ENCODE data around the gene TRA2A.

TRA2A gene

DNA sequence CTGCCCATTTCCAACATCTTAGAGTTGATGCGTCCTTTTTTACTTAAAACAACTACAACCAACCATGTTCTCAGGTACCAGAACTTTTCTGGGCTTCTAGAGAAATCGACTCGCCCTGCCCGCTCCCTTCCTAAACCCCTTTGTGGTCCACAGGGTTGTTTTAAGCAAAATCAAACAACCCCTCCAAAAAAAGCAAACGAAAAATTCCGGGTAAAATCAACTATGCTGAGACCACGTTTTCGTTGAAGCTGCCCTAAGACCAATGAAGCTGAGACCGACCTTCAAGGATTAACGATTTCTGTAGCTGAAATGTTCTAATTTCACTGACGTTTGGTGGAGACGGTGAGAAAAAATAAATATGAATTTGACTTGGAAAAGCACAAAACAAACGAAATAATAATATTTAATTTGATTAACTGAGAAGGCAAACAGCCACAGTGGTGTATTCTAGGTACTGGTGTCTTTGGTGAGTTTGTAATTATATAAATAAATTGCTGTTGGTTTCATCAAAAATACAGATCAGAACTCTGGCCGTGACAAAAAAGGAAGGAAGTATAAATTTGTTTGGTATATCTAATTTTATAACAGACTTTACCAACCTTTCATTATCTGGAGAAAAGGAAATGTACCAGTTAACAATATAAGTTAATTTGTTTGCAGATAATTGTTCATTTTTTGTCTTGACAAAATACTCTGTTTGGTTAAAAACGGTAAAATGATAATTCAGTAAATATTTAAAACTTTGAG lies 56.8 kb downstream of the TRA2A start:
- H3K4me3 ChIP-seq (ENCODE audit: low read depth, low read length): peak overlapping the region; percentile 62
- TF ChIP-seq, protein P1, sequence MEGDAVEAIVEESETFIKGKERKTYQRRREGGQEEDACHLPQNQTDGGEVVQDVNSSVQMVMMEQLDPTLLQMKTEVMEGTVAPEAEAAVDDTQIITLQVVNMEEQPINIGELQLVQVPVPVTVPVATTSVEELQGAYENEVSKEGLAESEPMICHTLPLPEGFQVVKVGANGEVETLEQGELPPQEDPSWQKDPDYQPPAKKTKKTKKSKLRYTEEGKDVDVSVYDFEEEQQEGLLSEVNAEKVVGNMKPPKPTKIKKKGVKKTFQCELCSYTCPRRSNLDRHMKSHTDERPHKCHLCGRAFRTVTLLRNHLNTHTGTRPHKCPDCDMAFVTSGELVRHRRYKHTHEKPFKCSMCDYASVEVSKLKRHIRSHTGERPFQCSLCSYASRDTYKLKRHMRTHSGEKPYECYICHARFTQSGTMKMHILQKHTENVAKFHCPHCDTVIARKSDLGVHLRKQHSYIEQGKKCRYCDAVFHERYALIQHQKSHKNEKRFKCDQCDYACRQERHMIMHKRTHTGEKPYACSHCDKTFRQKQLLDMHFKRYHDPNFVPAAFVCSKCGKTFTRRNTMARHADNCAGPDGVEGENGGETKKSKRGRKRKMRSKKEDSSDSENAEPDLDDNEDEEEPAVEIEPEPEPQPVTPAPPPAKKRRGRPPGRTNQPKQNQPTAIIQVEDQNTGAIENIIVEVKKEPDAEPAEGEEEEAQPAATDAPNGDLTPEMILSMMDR (IDR thresholded peaks at IDR 0.05; ENCODE audit: low read depth, low read length): no peak
- DNase-seq (ENCODE audit: low read depth, low spot score): peak; percentile 59
- in situ Hi-C loops (cut with HindIII; ENCODE audit: low sequenced_read_pairs): no loop called here

DNA sequence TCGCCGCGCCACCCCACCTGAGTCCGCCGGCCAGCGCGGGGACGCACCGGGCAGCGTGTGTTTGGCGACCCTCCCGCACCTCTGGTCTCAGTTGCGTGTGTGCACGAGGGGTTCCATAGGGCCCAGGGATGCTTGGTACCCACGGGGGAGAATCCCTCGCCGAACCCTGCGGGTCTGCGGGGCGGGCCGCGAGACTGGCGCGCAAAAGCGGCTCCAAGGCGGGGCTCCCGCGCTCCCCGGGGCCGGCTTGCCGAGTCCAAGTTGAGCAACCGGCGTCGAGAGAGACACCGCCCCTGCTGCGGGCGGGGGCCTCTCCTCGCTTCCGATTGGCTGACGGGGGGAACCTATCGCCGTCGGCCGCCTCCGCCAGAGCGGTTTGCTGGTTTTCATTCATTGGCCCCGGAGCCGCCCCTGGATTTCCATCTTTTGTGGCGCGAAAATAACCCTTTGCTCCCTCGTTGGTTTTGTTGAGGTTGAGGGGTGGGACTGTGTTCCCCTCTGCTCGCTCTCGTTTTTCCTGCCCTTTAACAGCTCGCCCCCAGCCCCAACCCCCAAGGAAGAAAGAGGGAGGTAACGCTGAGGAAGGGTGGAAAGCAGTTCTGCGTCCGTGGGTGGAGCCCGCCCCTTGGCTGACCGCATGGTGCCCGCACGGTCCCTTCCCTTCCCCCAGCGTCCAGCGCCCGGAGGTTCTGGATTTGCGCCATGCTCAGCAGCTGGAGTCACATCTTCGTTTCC lies 57.5 kb downstream of the TRA2A start:
- peak; percentile 98 for DNase-seq (ENCODE audit: low read depth, low spot score)
- TF ChIP-seq, protein P1 (IDR thresholded peaks at IDR 0.05; ENCODE audit: low read depth, low read length): no peak
- in situ Hi-C loops (cut with HindIII; ENCODE audit: low sequenced_read_pairs): no loop called here
- H3K4me3 ChIP-seq (ENCODE audit: low read depth, low read length): peak overlapping the region; percentile 62

DNA sequence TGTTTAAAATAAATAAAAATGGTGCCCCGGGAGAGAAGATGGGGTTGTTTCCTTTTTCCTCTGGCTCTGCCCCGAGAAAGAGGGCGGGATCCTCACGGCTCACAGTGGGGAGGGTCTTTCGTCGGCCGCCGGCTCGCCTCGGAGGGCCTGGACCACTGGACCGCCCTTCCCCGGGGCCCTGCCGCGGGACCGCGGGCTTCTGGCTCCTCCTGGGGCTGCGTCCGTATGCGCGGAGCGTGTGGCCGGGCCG lies 58.0 kb downstream of the TRA2A start:
- peak overlapping the region; percentile 62 for H3K4me3 ChIP-seq (ENCODE audit: low read depth, low read length)
- in situ Hi-C loops (cut with HindIII; ENCODE audit: low sequenced_read_pairs): no loop called here
- TF ChIP-seq, protein P1 (IDR thresholded peaks at IDR 0.05; ENCODE audit: low read depth, low read length): no peak
- DNase-seq (ENCODE audit: low read depth, low spot score): no peak

DNA sequence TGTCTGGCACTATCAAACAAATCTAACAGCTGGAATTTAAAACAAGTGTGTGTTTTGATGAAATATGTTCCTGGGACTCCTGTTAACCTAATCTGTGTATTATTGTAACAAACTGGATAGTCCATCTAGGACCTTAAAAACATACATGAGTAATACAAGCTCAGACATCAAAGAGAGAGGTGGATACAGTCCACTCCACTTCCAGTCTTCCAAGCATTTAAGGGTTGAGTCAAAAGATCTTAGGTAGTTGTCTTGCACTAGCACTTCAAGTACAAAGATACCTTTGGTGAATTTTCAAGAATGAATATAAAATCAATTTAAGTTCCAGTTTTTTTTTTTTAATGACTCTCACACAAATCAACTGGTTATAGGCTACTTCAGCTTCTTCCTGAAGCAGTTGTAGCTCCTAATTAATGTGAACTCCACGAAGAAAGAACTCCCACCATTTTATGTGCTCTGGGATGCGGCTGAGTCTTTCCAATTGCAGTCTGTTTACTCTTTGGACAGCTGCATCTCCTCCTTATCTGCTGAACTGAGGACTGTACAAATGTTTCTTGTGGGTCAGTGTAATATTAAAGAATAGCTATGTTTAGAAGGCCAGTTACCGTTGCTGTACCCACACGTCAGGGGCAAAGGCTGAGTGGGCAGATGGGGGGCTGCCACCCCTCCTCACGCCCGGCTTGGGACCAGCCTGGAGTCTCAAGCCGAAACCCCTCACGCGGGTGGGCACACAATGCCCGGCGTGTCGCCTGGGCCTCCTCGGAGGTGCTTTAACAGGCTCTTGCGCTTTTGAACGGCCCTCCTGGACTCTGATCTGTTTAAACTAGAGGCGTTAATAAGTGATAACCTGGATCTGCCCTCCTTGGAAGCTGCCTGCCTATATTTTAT lies 58.6 kb downstream of the TRA2A start:
- TF ChIP-seq, protein P1 (IDR thresholded peaks at IDR 0.05; ENCODE audit: low read depth, low read length): no peak
- DNase-seq (ENCODE audit: low read depth, low spot score): peak; percentile 19
- H3K4me3 ChIP-seq (ENCODE audit: low read depth, low read length): peak overlapping the region; percentile 62
- in situ Hi-C loops (cut with HindIII; ENCODE audit: low sequenced_read_pairs): no loop called here

DNA sequence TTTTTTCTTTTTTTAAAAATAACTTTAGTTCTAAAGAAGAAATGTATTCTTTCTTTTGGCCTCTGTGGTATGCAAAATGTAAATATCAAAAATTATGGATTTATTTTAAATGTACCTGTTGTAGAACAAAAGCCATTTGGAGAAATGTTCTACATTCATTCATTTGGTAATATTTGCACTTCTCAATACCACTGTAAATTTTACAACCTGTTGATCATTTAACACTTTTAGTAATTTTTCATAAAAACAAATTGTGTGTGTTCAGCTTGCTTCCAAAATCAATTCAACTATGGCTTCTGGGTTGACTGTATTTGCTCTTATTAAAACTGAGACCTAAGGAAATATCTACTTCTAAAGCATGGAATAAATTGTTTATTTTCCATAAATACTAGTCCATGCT lies 59.2 kb downstream of the TRA2A start:
- DNase-seq (ENCODE audit: low read depth, low spot score): no peak
- in situ Hi-C loops (cut with HindIII; ENCODE audit: low sequenced_read_pairs): no loop called here
- no peak overlapping the region for H3K4me3 ChIP-seq (ENCODE audit: low read depth, low read length)
- TF ChIP-seq, protein P1 (IDR thresholded peaks at IDR 0.05; ENCODE audit: low read depth, low read length): no peak

DNA sequence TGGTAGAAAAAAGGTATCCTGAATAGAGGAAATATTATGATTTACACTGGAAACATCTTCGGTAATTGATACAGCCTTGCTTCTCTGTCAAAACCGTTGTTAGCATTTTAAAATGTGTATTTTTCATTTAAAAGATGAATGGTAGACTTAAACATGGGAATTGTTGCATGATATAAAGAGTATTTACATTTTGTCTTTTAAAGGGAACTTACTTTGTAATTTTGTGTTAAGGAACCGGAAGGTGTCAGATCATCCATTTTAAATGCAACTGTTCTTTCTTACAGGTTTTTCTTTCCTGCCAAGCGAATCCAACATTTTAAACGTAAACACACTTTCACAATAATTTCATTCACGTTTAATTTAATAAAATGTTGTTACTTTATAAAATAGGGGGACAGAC lies 59.7 kb downstream of the TRA2A start:
- peak overlapping the region; percentile 86 for H3K4me3 ChIP-seq (ENCODE audit: low read depth, low read length)
- TF ChIP-seq, protein P1 (IDR thresholded peaks at IDR 0.05; ENCODE audit: low read depth, low read length): no peak
- in situ Hi-C loops (cut with HindIII; ENCODE audit: low sequenced_read_pairs): no loop called here
- no peak for DNase-seq (ENCODE audit: low read depth, low spot score)

All from astrocyte of the spinal cord (primary cell).